HEK293 (cell line): ENCODE data around the gene MGAT4B.

Source experiments
- BCL11B ChIP-seq: fragments of 450-650 bp; formaldehyde crosslinking; IDR thresholded peaks from 2 replicates; pipeline ENCODE4 v1.5.1; 2016; ENCODE audit warnings: low read depth, missing biosample characterization, missing genetic modification characterization
- GLIS1 ChIP-seq: fragments of 450-650 bp; formaldehyde crosslinking; IDR thresholded peaks from 2 replicates; pipeline ENCODE4 v1.5.1; 2016; ENCODE audit warnings: missing biosample characterization, missing genetic modification characterization
- KLF8 ChIP-seq: fragments of 450-650 bp; formaldehyde crosslinking; IDR thresholded peaks from 2 replicates; pipeline ENCODE4 v1.5.1; 2016; ENCODE audit warnings: missing biosample characterization, missing genetic modification characterization
- TRIM28 ChIP-seq: IDR thresholded peaks from 2 replicates; pipeline ENCODE4 v1.6.1; 2011; ENCODE audit warnings: low read length, control low read depth, borderline replicate concordance
- YY1 ChIP-seq: fragments of 450-650 bp; formaldehyde crosslinking; IDR thresholded peaks from 2 replicates; pipeline ENCODE4 v1.5.1; 2018; ENCODE audit warnings: missing biosample characterization, missing genetic modification characterization
- ZBTB20 ChIP-seq: fragments of 450-650 bp; formaldehyde crosslinking; IDR thresholded peaks from 2 replicates; pipeline ENCODE4 v1.5.1; 2016; ENCODE audit warnings: missing biosample characterization, missing genetic modification characterization
- ZBTB21 ChIP-seq: fragments of 450-650 bp; formaldehyde crosslinking; IDR thresholded peaks from 2 replicates; pipeline ENCODE4 v1.5.1; 2017; ENCODE audit warnings: missing biosample characterization, missing genetic modification characterization
- ZBTB48 ChIP-seq: fragments of 450-650 bp; formaldehyde crosslinking; IDR thresholded peaks from 2 replicates; pipeline ENCODE4 v1.5.1; 2016; ENCODE audit warnings: missing biosample characterization, missing genetic modification characterization
- ZFHX2 ChIP-seq: fragments of 450-650 bp; formaldehyde crosslinking; conservative IDR thresholded peaks from 2 replicates; pipeline ENCODE4 v1.5.1; 2016; ENCODE audit warnings: missing biosample characterization, missing genetic modification characterization
- ZFP3 ChIP-seq: fragments of 450-650 bp; formaldehyde crosslinking; IDR thresholded peaks from 2 replicates; pipeline ENCODE4 v1.5.1; 2016; ENCODE audit warnings: low read depth, missing biosample characterization, missing genetic modification characterization
- ZFP69B ChIP-seq: fragments of 450-650 bp; formaldehyde crosslinking; IDR thresholded peaks from 2 replicates; pipeline ENCODE4 v1.5.1; 2016; ENCODE audit warnings: missing biosample characterization, missing genetic modification characterization
- ZIC2 ChIP-seq: fragments of 450-650 bp; formaldehyde crosslinking; IDR thresholded peaks from 2 replicates; pipeline ENCODE4 v1.5.1; 2016; ENCODE audit warnings: missing biosample characterization, missing genetic modification characterization
- ZNF114 ChIP-seq: fragments of 450-650 bp; formaldehyde crosslinking; IDR thresholded peaks from 2 replicates; pipeline ENCODE4 v1.5.0; 2017; ENCODE audit warnings: missing biosample characterization, missing genetic modification characterization
- ZNF16 ChIP-seq: fragments of 450-650 bp; formaldehyde crosslinking; IDR thresholded peaks from 2 replicates; pipeline ENCODE4 v1.5.1; 2016; ENCODE audit warnings: low read depth, missing biosample characterization, missing genetic modification characterization
- ZNF223 ChIP-seq: fragments of 450-650 bp; formaldehyde crosslinking; IDR thresholded peaks from 2 replicates; pipeline ENCODE4 v1.5.1; 2016; ENCODE audit warnings: missing biosample characterization, missing genetic modification characterization
- ZNF239 ChIP-seq: fragments of 450-650 bp; formaldehyde crosslinking; IDR thresholded peaks from 2 replicates; pipeline ENCODE4 v1.5.1; 2016; ENCODE audit warnings: missing biosample characterization, missing genetic modification characterization
- ZNF266 ChIP-seq: fragments of 450-650 bp; formaldehyde crosslinking; IDR thresholded peaks from 2 replicates; pipeline ENCODE4 v1.5.1; 2016; ENCODE audit warnings: missing biosample characterization, missing genetic modification characterization, low read depth
- ZNF423 ChIP-seq: fragments of 450-650 bp; formaldehyde crosslinking; IDR thresholded peaks from 2 replicates; pipeline ENCODE4 v1.5.1; 2016; ENCODE audit warnings: missing biosample characterization, missing genetic modification characterization
- ZNF610 ChIP-seq: fragments of 450-650 bp; formaldehyde crosslinking; IDR thresholded peaks from 2 replicates; pipeline ENCODE4 v1.5.1; 2016; ENCODE audit warnings: missing biosample characterization, missing genetic modification characterization, borderline replicate concordance
- ZNF621 ChIP-seq: fragments of 450-650 bp; formaldehyde crosslinking; IDR thresholded peaks from 2 replicates; pipeline ENCODE4 v1.5.1; 2017; ENCODE audit warnings: missing biosample characterization, missing genetic modification characterization
- ZNF654 ChIP-seq: fragments of 450-650 bp; formaldehyde crosslinking; IDR thresholded peaks from 2 replicates; pipeline ENCODE4 v1.5.1; 2016; ENCODE audit warnings: low read depth, missing biosample characterization, missing genetic modification characterization
- ZNF664 ChIP-seq: fragments of 450-650 bp; formaldehyde crosslinking; IDR thresholded peaks from 2 replicates; pipeline ENCODE4 v1.5.1; 2016; ENCODE audit warnings: missing biosample characterization, missing genetic modification characterization
- ZNF670 ChIP-seq: fragments of 450-650 bp; formaldehyde crosslinking; IDR thresholded peaks from 2 replicates; pipeline ENCODE4 v1.5.1; 2016; ENCODE audit warnings: missing biosample characterization, missing genetic modification characterization, low read depth
- ZNF776 ChIP-seq: fragments of 450-650 bp; formaldehyde crosslinking; IDR thresholded peaks from 2 replicates; pipeline ENCODE4 v1.5.0; 2017; ENCODE audit warnings: missing biosample characterization, missing genetic modification characterization, borderline replicate concordance
- ZNF843 ChIP-seq: fragments of 450-650 bp; formaldehyde crosslinking; IDR thresholded peaks from 2 replicates; pipeline ENCODE4 v1.5.1; 2016; ENCODE audit warnings: missing biosample characterization, missing genetic modification characterization
- ZSCAN16 ChIP-seq: fragments of 450-650 bp; formaldehyde crosslinking; IDR thresholded peaks from 2 replicates; pipeline ENCODE4 v1.5.1; 2016; ENCODE audit warnings: missing biosample characterization, missing genetic modification characterization
- ZSCAN30 ChIP-seq: fragments of 450-650 bp; IDR thresholded peaks from 2 replicates; pipeline ENCODE4 v1.5.1; 2018; ENCODE audit warnings: missing biosample characterization, mild to moderate bottlenecking, missing genetic modification characterization, moderate library complexity
- TF ChIP-seq, protein P1 (sequence below): fragments of 450-650 bp; formaldehyde crosslinking; IDR thresholded peaks from 2 replicates; pipeline ENCODE4 v1.5.1; 2016; ENCODE audit warnings: missing biosample characterization, missing genetic modification characterization
- TF ChIP-seq, protein P2 (sequence below): fragments of 450-650 bp; formaldehyde crosslinking; IDR thresholded peaks from 2 replicates; pipeline ENCODE4 v1.5.1; 2016; ENCODE audit warnings: missing biosample characterization, missing genetic modification characterization
- TF ChIP-seq, protein P3 (sequence below): fragments of 450-650 bp; formaldehyde crosslinking; IDR thresholded peaks from 2 replicates; pipeline ENCODE4 v1.5.1; 2016; ENCODE audit warnings: missing biosample characterization, missing genetic modification characterization
- TF ChIP-seq, protein P4 (sequence below): fragments of 450-650 bp; IDR thresholded peaks from 2 replicates; pipeline ENCODE4 v1.5.1; 2018; ENCODE audit warnings: missing biosample characterization, mild to moderate bottlenecking, missing genetic modification characterization
- TF ChIP-seq, protein P5 (sequence below): fragments of 450-650 bp; formaldehyde crosslinking; IDR thresholded peaks from 2 replicates; pipeline ENCODE4 v1.5.1; 2016; ENCODE audit warnings: missing biosample characterization, missing genetic modification characterization
- TF ChIP-seq, protein P6 (sequence below): fragments of 450-650 bp; formaldehyde crosslinking; IDR thresholded peaks from 2 replicates; pipeline ENCODE4 v1.5.1; 2017; ENCODE audit warnings: missing biosample characterization, missing genetic modification characterization

Gene MGAT4B

DNA sequence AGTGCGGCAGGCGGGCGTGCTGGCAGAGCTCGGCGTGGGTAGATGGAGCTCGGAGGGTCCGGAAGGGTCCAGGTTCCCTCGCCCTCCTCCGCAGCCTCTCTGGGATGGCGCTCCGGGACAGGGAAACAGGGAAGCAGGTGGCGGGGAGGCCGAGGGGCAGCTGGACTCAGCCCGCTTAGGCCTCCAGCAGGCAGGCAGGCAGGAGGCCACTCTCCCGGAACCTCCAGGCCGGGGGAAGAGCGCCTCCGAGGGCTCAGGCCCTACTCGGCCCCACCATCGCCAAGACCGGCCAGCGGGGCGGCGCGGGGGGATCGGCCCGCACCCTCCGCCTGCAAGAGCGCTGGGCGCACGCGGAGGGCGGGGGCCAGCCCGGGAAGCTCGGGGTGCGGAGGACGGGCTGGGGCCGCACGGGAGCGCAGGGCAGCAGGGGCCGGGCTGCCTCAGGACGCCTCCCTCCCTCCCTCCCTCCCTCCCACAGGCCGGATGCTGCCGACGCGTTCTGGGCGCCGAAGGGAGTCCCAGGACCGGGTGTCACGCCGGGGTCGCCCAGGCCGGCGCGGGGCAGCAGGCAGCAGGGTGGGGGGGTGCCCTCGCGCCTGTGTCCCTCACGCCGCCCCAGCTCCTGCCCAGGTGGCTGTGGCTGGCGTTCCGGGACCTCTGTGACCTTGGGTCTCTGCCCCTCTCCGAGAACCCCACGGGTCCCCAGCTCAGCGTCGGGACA is 977 bp downstream of the MGAT4B start (continued):
- TF ChIP-seq, protein P1, sequence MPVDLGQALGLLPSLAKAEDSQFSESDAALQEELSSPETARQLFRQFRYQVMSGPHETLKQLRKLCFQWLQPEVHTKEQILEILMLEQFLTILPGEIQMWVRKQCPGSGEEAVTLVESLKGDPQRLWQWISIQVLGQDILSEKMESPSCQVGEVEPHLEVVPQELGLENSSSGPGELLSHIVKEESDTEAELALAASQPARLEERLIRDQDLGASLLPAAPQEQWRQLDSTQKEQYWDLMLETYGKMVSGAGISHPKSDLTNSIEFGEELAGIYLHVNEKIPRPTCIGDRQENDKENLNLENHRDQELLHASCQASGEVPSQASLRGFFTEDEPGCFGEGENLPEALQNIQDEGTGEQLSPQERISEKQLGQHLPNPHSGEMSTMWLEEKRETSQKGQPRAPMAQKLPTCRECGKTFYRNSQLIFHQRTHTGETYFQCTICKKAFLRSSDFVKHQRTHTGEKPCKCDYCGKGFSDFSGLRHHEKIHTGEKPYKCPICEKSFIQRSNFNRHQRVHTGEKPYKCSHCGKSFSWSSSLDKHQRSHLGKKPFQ = no peak
- TF ChIP-seq GLIS1 (peak; percentile 82), BCL11B (0 out of 2 replicates have a peak, but pooled peaks have one; percentile 11), ZIC2 (tag by site-specific recombination) (peak; percentile 52; the same call in 1 of the 2 replicates), ZNF776 (tag by site-specific recombination) (no peak), ZNF670 (tag by site-specific recombination) (no peak), ZNF610 (no peak), ZFP69B (no peak), ZFP3 (tag by site-specific recombination) (no peak), ZBTB21 (no peak), KLF8 (tag by site-specific recombination) (peak; percentile 71; the same call in 1 of the 2 replicates), ZNF423 (tag by site-specific recombination) (peak; percentile 91), ZSCAN30 (tag by site-specific recombination) (no peak; the same call in none of the 2 replicates), ZNF843 (tag by site-specific recombination) (no peak), YY1 (tag by site-specific recombination) (no peak), ZNF114 (tag by site-specific recombination) (no peak), ZSCAN16 (tag by site-specific recombination) (no peak), TRIM28 (no peak), ZNF223 (tag by site-specific recombination) (no peak), ZFHX2 (no peak; the same call in 1 of the 2 replicates), ZNF239 (no peak), ZNF266 (tag by site-specific recombination) (no peak), ZNF621 (no peak), ZNF654 (tag by site-specific recombination) (no peak), ZBTB48 (tag by site-specific recombination) (no peak), ZNF664 (tag by site-specific recombination) (no peak), ZNF16 (no peak), ZBTB20 (tag by site-specific recombination) (peak; percentile 64)
- TF ChIP-seq, protein P2, sequence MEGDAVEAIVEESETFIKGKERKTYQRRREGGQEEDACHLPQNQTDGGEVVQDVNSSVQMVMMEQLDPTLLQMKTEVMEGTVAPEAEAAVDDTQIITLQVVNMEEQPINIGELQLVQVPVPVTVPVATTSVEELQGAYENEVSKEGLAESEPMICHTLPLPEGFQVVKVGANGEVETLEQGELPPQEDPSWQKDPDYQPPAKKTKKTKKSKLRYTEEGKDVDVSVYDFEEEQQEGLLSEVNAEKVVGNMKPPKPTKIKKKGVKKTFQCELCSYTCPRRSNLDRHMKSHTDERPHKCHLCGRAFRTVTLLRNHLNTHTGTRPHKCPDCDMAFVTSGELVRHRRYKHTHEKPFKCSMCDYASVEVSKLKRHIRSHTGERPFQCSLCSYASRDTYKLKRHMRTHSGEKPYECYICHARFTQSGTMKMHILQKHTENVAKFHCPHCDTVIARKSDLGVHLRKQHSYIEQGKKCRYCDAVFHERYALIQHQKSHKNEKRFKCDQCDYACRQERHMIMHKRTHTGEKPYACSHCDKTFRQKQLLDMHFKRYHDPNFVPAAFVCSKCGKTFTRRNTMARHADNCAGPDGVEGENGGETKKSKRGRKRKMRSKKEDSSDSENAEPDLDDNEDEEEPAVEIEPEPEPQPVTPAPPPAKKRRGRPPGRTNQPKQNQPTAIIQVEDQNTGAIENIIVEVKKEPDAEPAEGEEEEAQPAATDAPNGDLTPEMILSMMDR (tag by site-specific recombination) = 0 out of 2 replicates have a peak, but pooled peaks have one; percentile 24
- TF ChIP-seq, protein P3, sequence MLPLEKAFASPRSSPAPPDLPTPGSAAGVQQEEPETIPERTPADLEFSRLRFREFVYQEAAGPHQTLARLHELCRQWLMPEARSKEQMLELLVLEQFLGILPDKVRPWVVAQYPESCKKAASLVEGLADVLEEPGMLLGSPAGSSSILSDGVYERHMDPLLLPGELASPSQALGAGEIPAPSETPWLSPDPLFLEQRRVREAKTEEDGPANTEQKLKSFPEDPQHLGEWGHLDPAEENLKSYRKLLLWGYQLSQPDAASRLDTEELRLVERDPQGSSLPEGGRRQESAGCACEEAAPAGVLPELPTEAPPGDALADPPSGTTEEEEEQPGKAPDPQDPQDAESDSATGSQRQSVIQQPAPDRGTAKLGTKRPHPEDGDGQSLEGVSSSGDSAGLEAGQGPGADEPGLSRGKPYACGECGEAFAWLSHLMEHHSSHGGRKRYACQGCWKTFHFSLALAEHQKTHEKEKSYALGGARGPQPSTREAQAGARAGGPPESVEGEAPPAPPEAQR (tag by site-specific recombination) = no peak
- TF ChIP-seq, protein P4, sequence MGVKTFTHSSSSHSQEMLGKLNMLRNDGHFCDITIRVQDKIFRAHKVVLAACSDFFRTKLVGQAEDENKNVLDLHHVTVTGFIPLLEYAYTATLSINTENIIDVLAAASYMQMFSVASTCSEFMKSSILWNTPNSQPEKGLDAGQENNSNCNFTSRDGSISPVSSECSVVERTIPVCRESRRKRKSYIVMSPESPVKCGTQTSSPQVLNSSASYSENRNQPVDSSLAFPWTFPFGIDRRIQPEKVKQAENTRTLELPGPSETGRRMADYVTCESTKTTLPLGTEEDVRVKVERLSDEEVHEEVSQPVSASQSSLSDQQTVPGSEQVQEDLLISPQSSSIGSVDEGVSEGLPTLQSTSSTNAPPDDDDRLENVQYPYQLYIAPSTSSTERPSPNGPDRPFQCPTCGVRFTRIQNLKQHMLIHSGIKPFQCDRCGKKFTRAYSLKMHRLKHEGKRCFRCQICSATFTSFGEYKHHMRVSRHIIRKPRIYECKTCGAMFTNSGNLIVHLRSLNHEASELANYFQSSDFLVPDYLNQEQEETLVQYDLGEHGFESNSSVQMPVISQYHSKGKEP = no peak
- TF ChIP-seq, protein P5, sequence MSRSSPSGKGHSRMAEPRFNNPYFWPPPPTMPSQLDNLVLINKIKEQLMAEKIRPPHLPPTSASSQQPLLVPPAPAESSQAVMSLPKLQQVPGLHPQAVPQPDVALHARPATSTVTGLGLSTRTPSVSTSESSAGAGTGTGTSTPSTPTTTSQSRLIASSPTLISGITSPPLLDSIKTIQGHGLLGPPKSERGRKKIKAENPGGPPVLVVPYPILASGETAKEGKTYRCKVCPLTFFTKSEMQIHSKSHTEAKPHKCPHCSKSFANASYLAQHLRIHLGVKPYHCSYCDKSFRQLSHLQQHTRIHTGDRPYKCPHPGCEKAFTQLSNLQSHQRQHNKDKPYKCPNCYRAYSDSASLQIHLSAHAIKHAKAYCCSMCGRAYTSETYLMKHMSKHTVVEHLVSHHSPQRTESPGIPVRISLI (tag by site-specific recombination) = no peak
- TF ChIP-seq, protein P6, sequence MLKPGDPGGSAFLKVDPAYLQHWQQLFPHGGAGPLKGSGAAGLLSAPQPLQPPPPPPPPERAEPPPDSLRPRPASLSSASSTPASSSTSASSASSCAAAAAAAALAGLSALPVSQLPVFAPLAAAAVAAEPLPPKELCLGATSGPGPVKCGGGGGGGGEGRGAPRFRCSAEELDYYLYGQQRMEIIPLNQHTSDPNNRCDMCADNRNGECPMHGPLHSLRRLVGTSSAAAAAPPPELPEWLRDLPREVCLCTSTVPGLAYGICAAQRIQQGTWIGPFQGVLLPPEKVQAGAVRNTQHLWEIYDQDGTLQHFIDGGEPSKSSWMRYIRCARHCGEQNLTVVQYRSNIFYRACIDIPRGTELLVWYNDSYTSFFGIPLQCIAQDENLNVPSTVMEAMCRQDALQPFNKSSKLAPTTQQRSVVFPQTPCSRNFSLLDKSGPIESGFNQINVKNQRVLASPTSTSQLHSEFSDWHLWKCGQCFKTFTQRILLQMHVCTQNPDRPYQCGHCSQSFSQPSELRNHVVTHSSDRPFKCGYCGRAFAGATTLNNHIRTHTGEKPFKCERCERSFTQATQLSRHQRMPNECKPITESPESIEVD = no peak
